Activated T-helper 2 cell treated with anti-CD3 and anti-CD28 coated beads, Interferon-gamma antibody, Interleukin-2, Interleukin-4, amounts not matched to agents 10 μg/mL and 5 μg/mL and 100 μg/mL, durations not matched to agents 14 hours and 24 hours and 36 hours (primary cell): ENCODE measurements around the gene ATXN7L1. TPM values are rescaled to one million over a fixed set of nuclear protein-coding genes. Genes with fewer than 3 reads are reported as not detected.

Experiments
- DNase-seq: peaks from one replicate; pipeline ENCODE4 v3.0.0; 2021; ENCODE audit warnings: low spot score
- H3K27ac Mint-ChIP-seq: one replicate; pipeline ENCODE4 v1.8.0; 2021; ENCODE audit warnings: mixed read lengths
- H3K27me3 Mint-ChIP-seq: one replicate; pipeline ENCODE4 v1.8.0; 2021; ENCODE audit warnings: low read depth, mixed read lengths
- H3K36me3 Mint-ChIP-seq: one replicate; pipeline ENCODE4 v1.8.0; 2021; ENCODE audit warnings: low read depth, mixed read lengths
- H3K4me1 Mint-ChIP-seq: one replicate; pipeline ENCODE4 v1.8.0; 2021; ENCODE audit warnings: low read depth, mixed read lengths
- H3K4me3 Mint-ChIP-seq: one replicate; pipeline ENCODE4 v1.8.0; 2021; ENCODE audit warnings: low read depth, mild to moderate bottlenecking, moderate library complexity, mixed read lengths
- H3K9me3 Mint-ChIP-seq: one replicate; pipeline ENCODE4 v1.8.0; 2021; ENCODE audit warnings: mixed read lengths
- intact Hi-C: fragments of 100-400 bp; cut with micrococcal nuclease; formaldehyde crosslinking; loops from one replicate; pipeline ENCODE4 v1.15.1; 2023
- total RNA-seq: library from RNA; stranded (reverse); gene quantifications from 2 replicates; pipeline ENCODE4 v1.2.3, GENCODE V29; 2022

Gene ATXN7L1
- total RNA-seq, 1 donor from 2014 or later, result 12.4 TPM

DNA sequence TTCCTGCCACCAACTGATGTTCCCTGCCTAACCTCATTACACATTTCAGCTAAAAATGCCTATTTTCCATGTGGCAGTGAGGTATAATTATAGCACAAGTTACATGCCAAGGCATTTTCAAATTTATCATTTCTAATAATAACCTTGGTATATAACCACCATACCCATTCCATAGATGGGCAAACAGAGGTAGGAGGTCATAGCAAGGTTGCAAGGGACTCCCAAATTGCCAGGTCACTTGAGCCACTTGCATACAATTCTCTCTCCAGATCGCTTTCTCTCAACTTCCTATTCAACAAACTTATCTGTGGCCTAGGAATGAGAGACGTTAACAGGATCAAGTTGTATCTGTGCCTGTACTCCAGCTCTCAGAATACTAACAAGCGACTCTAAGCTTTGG, 108.3 kb downstream of the ATXN7L1 start:
- DNase-seq, result no peak
- H3K4me3 Mint-ChIP-seq, result no peak overlapping the region
- peaks cover 38% of the 10 kb centered on the region for H3K4me1 Mint-ChIP-seq
- no peaks in the 10 kb centered on the region for H3K9me3 Mint-ChIP-seq
- H3K36me3 Mint-ChIP-seq, result no peaks in the 10 kb centered on the region
- H3K27ac Mint-ChIP-seq, result no peak overlapping the region
- intact Hi-C loops, result loop anchor here (5.0 kb wide), 2 partner anchors 91 to 254 kb away; no protein-coding TSS in a partner anchor
- peaks cover 2% of the 10 kb centered on the region for H3K27me3 Mint-ChIP-seq

DNA sequence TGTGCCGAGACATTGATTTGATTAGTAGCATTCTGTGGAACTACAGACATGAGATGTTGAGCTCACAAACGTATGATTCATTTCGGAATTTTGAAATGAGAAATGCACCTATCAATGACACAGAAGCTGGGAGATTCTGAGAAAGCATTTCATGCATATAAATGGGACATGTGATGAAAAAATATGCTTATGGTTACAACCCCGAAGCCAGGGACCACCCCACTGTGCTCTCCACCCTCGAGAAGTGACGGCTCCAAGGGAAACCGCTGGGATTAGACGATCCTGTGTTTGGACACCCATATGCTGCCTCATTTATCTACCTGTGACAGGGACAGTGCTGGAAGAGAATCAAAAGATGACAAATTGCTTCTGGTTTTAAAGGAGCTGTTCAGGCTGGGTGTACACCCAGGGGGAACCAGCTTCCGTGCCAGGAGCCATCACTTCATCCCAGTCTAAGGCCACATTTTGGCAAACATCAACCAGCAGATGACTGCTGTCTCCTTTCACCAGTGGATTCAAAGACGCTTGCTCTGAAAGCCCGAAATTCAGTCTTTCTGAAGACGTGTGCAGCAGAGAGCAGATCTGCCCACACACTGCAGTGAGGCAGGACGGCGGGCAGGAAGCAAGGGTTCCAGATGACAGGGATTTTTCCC, 109.9 kb downstream of the ATXN7L1 start:
- intact Hi-C loops, result loop anchor here (1.0 to 5.0 kb wide), 3 partner anchors 43 to 256 kb away; no protein-coding TSS in a partner anchor

DNA sequence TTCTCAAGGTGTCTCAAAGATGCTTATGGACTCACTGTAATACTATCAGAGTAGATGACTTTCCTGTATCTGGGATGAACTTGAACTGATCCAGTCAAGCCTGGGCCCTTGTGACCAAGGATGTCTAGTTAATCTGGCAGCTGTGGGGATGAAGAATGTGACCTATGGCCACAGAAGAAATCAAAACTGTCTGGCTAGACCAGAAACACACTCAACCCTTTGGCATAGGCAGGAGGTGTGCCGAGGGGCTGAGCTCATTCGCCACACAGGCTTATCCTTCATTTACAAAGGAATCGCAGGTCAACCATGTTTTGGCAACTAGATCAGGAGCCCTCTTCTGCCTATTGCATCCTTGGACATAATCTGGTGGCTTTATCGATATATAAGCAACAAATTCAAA, 110.6 kb downstream of the ATXN7L1 start:
- no peak overlapping the region for H3K4me3 Mint-ChIP-seq
- no peaks in the 10 kb centered on the region for H3K36me3 Mint-ChIP-seq
- H3K27ac Mint-ChIP-seq, result no peak overlapping the region
- intact Hi-C loops, result loop anchor here (1.0 to 5.0 kb wide), 3 partner anchors 43 to 256 kb away; no protein-coding TSS in a partner anchor
- no peak for DNase-seq
- peaks cover 51% of the 10 kb centered on the region for H3K4me1 Mint-ChIP-seq
- H3K27me3 Mint-ChIP-seq, result peaks cover 4% of the 10 kb centered on the region
- H3K9me3 Mint-ChIP-seq, result no peaks in the 10 kb centered on the region

More for the DNA sequence above, 109.9 kb downstream of the ATXN7L1 start:
- Mint-ChIP-seq H3K27ac (no peak overlapping the region), H3K4me1 (peaks cover 45% of the 10 kb centered on the region), H3K4me3 (no peak overlapping the region), H3K27me3 (peaks cover 4% of the 10 kb centered on the region), H3K36me3 (no peaks in the 10 kb centered on the region), H3K9me3 (no peaks in the 10 kb centered on the region)
- DNase-seq, result no peak

- DNase-seq, result no peak
- intact Hi-C loops, result loop anchor here (5.0 kb wide), 1 partner anchor 113 kb away; the partner anchor contains the start of gene ATXN7L1
- no peaks in the 10 kb centered on the region for H3K9me3 Mint-ChIP-seq
- H3K36me3 Mint-ChIP-seq, result no peaks in the 10 kb centered on the region
- no peak overlapping the region for H3K4me3 Mint-ChIP-seq
- peaks cover 53% of the 10 kb centered on the region for H3K4me1 Mint-ChIP-seq
- no peak overlapping the region for H3K27ac Mint-ChIP-seq
- H3K27me3 Mint-ChIP-seq, result peaks cover 4% of the 10 kb centered on the region
Measured at GRCh38 chr7:105764506-105764905, 111.9 kb downstream of the ATXN7L1 start.

GRCh38 chr7:105760551-105761447, 115.6 kb downstream of the ATXN7L1 start:
- Mint-ChIP-seq H3K36me3 (no peaks in the 10 kb centered on the region), H3K27me3 (peaks cover 7% of the 10 kb centered on the region), H3K9me3 (no peaks in the 10 kb centered on the region), H3K4me1 (peaks cover 38% of the 10 kb centered on the region), H3K4me3 (no peak overlapping the region), H3K27ac (no peak overlapping the region)
- intact Hi-C loops, result loop anchor here (1.0 to 5.0 kb wide), 3 partner anchors 117 to 282 kb away; partner anchors contain the start of gene ATXN7L1
- DNase-seq, result peak; percentile 22

- intact Hi-C loops, result loop anchor here (1.0 to 5.0 kb wide), 3 partner anchors 117 to 282 kb away; partner anchors contain the start of gene ATXN7L1
- no peak for DNase-seq
- Mint-ChIP-seq H3K36me3 (no peaks in the 10 kb centered on the region), H3K27me3 (peaks cover 6% of the 10 kb centered on the region), H3K4me1 (peaks cover 31% of the 10 kb centered on the region), H3K27ac (no peak overlapping the region), H3K9me3 (no peaks in the 10 kb centered on the region), H3K4me3 (no peak overlapping the region)
Measured at GRCh38 chr7:105759670-105760550, 116.5 kb downstream of the ATXN7L1 start.

- Mint-ChIP-seq H3K27ac (no peak overlapping the region), H3K36me3 (no peaks in the 10 kb centered on the region), H3K4me3 (no peak overlapping the region), H3K27me3 (peaks cover 13% of the 10 kb centered on the region), H3K9me3 (no peaks in the 10 kb centered on the region), H3K4me1 (peaks cover 22% of the 10 kb centered on the region)
- no peak for DNase-seq
- intact Hi-C loops, result no loop called here
Measured at GRCh38 chr7:105756367-105756766, 120.0 kb downstream of the ATXN7L1 start.

- Mint-ChIP-seq H3K27me3 (peaks cover 13% of the 10 kb centered on the region), H3K27ac (no peak overlapping the region), H3K4me1 (no peaks in the 10 kb centered on the region), H3K36me3 (no peaks in the 10 kb centered on the region), H3K4me3 (no peak overlapping the region), H3K9me3 (no peaks in the 10 kb centered on the region)
- no peak for DNase-seq
- intact Hi-C loops, result no loop called here
Measured at GRCh38 chr7:105752671-105753275, 123.6 kb downstream of the ATXN7L1 start.

DNA sequence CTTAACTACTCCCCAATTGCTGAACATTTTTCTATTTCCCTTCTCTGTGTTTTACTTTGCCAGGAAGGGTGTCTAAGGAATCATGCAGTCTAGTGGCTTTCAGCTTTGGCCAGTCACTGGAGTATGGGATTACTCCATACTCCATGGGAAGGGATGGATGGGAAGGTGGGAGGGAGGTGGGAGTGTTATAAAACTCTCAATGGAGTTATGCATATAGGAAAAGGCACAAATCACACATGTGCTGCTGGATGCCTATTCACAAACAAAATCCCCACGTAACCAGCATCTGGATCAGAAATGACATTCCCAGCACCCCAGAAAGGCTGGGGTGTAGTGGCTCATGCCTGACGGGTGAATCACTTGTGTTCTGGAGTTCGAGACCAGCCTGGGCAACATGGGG, 125.3 kb downstream of the ATXN7L1 start:
- no peak overlapping the region for H3K4me3 Mint-ChIP-seq
- peaks cover 12% of the 10 kb centered on the region for H3K27me3 Mint-ChIP-seq
- H3K36me3 Mint-ChIP-seq, result no peaks in the 10 kb centered on the region
- no peak overlapping the region for H3K27ac Mint-ChIP-seq
- DNase-seq, result no peak
- H3K4me1 Mint-ChIP-seq, result no peaks in the 10 kb centered on the region
- intact Hi-C loops, result no loop called here
- no peaks in the 10 kb centered on the region for H3K9me3 Mint-ChIP-seq

DNA sequence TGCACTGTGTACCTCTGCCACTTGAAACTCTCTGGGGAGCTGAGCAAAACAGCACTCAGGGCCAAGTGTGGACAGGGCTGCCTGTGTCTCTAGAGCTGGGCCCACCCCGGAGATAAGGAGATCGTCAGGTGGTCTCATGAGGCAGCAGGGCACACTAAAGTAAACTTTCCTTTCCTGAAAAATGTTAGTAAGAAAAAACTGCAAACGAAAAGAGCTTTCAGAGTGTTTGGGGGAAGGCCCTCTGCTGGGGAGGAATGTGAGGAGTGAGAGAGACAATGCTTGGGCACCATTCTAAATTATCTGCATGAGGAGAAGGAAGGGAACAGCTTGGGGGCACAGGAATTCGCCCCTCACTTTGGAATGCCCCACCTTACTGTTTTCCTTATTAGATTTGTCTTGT, 127.7 kb downstream of the ATXN7L1 start:
- Mint-ChIP-seq H3K27ac (no peak overlapping the region), H3K9me3 (no peaks in the 10 kb centered on the region), H3K27me3 (peaks cover 6% of the 10 kb centered on the region), H3K4me1 (peaks cover 2% of the 10 kb centered on the region), H3K36me3 (no peaks in the 10 kb centered on the region), H3K4me3 (no peak overlapping the region)
- no peak for DNase-seq
- intact Hi-C loops, result no loop called here

GRCh38 chr7:105745681-105746330, 130.6 kb downstream of the ATXN7L1 start:
- DNase-seq, result no peak
- Mint-ChIP-seq H3K4me3 (no peak overlapping the region), H3K27me3 (no peaks in the 10 kb centered on the region), H3K4me1 (peaks cover 12% of the 10 kb centered on the region), H3K36me3 (no peaks in the 10 kb centered on the region), H3K9me3 (no peaks in the 10 kb centered on the region), H3K27ac (no peak overlapping the region)
- intact Hi-C loops, result no loop called here
